GM19452 (cell line): ENCODE measurements around the gene LRRC8D.
"Not testable (repeated sequence)": the region's sequence is repeated elsewhere in the genome, so short reads cannot be mapped to it uniquely, and the experiment has no call there.

Experiments
- ATAC-seq: cut with Tn5 transposase; IDR thresholded peaks from one replicate; pipeline ENCODE4 v1.9.1; 2021; ENCODE audit not compliant: unreplicated experiment

The LRRC8D gene

GRCh38 chr1:89984564-89985116 is 163.8 kb downstream of the LRRC8D start:
- ATAC-seq = not testable (repeated sequence)

- ATAC-seq = no peak
Observed at GRCh38 chr1:89986020-89986419, 165.2 kb downstream of the LRRC8D start.
